GM10266 (cell line): ENCODE data around the gene PRKAR2B.

Experiments
- DNase-seq: peaks from one replicate; pipeline ENCODE4 v3.0.0; 2012; ENCODE audit errors: extremely low spot score
- TF ChIP-seq, protein P1 (sequence below): IDR thresholded peaks from 2 replicates; pipeline ENCODE4 v1.5.1; 2012; ENCODE audit warnings: mild to moderate bottlenecking, low read depth; ENCODE audit not compliant: control insufficient read depth, insufficient read depth; ENCODE audit errors: missing control alignments

The PRKAR2B gene

DNA sequence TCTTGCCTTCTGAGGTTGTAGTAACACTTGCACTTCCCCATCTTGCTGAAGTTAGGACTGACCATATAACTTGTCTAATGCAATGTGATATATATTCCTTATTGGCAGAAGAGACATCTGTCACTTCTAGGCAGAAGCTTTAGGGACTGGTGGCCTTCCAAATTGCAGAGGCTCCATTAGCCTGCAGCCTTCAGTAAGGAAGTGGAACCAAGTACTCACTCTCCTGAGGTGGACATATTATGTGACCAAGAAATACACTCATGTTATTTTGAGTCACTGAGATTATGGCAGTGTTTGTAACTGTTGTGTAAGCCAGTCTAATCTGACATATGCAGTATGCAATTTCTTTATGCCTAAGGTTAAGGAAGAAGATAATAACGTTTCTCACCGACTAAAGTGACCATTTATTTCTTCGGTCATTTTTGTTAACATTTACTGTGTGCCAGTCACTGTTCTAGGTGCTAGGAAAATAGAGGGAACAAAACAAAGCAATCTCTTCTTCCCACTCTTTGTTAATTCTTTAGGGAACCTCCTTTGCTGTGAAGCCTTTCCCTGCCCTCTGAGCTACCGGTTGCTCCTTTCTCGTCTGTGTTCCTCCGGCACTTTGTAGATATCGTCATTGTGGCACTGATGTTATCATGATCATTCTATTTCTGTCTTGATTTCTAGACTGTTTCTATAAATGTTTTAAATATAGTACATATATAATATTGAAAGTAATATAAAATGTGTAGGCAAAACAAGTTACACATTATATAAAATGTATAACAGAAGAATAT is 71.4 kb downstream of the PRKAR2B start:
- no peak for DNase-seq
- TF ChIP-seq, protein P1, sequence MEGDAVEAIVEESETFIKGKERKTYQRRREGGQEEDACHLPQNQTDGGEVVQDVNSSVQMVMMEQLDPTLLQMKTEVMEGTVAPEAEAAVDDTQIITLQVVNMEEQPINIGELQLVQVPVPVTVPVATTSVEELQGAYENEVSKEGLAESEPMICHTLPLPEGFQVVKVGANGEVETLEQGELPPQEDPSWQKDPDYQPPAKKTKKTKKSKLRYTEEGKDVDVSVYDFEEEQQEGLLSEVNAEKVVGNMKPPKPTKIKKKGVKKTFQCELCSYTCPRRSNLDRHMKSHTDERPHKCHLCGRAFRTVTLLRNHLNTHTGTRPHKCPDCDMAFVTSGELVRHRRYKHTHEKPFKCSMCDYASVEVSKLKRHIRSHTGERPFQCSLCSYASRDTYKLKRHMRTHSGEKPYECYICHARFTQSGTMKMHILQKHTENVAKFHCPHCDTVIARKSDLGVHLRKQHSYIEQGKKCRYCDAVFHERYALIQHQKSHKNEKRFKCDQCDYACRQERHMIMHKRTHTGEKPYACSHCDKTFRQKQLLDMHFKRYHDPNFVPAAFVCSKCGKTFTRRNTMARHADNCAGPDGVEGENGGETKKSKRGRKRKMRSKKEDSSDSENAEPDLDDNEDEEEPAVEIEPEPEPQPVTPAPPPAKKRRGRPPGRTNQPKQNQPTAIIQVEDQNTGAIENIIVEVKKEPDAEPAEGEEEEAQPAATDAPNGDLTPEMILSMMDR = no peak

- TF ChIP-seq, protein P1 = no peak
- DNase-seq = no peak
These were observed 73.8 kb downstream of the PRKAR2B start for GRCh38 chr7:107118109-107118900.

- DNase-seq = no peak
- TF ChIP-seq, protein P1 = no peak
These were observed 75.0 kb downstream of the PRKAR2B start for GRCh38 chr7:107119376-107120105.

DNA sequence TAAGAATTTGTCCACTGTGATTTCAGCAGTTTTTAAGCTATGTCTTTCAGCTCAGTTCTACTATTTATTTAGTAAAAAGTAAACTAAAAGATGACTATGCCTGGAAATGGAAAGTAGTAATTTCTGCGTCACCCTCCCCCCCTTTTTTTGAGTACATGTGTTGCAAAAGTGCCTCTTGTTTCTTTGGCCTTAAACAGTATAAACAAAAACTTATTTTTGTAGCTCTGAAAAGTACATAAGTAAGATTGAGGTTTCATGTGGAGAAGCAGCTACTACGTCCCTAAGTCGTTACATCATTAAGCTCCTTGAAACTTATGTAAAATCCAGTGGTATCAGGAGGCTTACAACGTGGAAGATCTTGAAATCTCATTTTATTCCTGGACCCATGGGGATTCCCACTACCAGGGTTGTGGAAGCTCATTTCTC is 78.0 kb downstream of the PRKAR2B start:
- no peak for DNase-seq
- TF ChIP-seq, protein P1 = no peak

DNA sequence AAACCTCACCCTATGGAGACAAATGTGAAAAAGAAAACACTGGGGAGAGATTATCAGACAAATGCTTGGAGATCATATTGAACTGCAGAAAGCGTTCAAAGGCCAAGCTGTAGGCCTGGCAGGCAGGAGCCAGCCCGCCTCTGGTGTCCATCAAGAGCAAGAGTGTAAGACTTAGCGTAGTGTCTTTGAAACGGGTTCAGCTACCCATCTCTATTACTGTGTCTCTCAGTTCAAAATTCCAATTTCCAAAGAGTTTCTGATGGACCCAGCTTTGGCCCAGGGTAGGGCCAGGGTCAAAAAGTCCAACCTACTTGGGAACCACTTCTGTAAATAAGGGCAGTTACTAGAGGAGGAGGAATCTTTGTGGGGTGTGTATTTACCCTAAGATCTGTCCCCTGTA is 78.9 kb downstream of the PRKAR2B start:
- no peak for DNase-seq

GRCh38 chr7:107125475-107125874 is 81.0 kb downstream of the PRKAR2B start:
- no peak for DNase-seq
- TF ChIP-seq, protein P1 = no peak

More for the DNA sequence above, 78.9 kb downstream of the PRKAR2B start:
- TF ChIP-seq, protein P1 = no peak

DNA sequence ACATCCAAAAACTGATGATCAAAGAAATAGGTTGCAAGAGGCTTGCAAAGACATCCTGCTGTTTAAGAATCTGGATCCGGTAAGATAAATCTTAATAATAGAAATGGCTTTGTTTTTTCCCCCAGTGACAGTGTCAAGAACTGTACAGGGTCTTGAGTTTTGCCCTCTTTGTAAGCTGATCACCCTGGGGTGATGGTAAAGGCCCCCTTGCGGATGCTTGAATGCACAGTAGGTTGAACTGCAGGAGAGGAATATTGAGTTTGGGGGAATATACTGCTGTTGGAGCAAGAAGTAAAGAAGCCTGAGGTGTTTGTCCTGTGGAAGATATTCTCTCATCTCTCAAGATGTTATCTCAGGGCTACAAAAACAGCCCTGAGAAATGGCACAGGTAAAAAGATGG is 83.7 kb downstream of the PRKAR2B start:
- TF ChIP-seq, protein P1 = no peak
- DNase-seq = no peak
